ENCODE measurements around the gene DOCK1.

DOCK1 gene

DNA sequence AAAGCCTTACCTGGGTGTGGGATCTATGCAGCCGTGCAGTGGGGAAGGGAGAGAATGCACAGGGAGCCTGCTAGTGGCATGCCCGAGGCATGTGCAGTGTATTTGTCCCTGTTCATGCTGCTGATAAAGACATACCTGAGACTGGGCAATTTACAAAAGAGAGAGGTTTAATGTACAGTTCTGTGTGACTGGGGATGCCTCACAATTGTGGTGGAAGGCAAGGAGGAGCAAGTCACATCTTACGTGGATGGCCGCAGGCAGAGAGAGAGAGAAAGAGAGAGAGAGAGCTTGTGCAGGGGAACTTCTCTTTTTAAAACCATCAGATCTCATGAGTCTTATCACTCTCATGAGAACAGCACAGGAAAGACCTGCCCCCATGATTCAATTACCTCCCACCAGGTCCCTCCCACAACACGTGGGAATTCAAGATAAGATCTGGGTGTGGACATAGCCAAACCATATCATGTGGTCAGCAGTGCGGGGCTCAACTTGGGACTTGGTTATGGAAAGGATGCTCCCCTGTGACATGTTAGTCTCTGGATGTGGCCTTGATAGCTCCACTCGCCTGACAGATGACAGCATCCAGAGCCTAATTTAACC is 128.9 kb downstream of the DOCK1 start:
- TF ChIP-seq, protein P1, sequence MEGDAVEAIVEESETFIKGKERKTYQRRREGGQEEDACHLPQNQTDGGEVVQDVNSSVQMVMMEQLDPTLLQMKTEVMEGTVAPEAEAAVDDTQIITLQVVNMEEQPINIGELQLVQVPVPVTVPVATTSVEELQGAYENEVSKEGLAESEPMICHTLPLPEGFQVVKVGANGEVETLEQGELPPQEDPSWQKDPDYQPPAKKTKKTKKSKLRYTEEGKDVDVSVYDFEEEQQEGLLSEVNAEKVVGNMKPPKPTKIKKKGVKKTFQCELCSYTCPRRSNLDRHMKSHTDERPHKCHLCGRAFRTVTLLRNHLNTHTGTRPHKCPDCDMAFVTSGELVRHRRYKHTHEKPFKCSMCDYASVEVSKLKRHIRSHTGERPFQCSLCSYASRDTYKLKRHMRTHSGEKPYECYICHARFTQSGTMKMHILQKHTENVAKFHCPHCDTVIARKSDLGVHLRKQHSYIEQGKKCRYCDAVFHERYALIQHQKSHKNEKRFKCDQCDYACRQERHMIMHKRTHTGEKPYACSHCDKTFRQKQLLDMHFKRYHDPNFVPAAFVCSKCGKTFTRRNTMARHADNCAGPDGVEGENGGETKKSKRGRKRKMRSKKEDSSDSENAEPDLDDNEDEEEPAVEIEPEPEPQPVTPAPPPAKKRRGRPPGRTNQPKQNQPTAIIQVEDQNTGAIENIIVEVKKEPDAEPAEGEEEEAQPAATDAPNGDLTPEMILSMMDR (conservative IDR thresholded peaks at IDR 0.05) = no peak
- no peak overlapping the region for H3K27ac ChIP-seq

DNA sequence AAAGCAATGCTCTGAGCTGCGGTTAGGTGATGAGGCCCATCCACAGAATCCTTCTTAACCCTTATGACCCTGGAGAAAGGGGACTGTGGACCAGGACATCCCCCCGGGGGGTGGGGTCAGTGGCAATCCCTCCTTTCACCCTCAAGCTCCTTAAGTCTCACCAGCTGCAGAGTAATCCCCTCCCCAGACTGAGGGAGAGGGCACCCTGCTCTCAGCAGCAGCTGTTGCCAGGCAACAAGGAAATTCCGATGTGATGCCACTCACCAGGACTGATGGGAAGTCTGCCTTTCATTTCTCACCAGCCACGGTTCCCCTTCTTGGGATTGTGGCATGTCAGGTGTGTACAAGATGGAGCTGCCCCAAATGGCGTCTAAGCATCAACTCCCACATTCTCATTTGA is 129.6 kb downstream of the DOCK1 start:
- H3K27ac ChIP-seq = no peak overlapping the region
- TF ChIP-seq, protein P1 (conservative IDR thresholded peaks at IDR 0.05) = no peak

DNA sequence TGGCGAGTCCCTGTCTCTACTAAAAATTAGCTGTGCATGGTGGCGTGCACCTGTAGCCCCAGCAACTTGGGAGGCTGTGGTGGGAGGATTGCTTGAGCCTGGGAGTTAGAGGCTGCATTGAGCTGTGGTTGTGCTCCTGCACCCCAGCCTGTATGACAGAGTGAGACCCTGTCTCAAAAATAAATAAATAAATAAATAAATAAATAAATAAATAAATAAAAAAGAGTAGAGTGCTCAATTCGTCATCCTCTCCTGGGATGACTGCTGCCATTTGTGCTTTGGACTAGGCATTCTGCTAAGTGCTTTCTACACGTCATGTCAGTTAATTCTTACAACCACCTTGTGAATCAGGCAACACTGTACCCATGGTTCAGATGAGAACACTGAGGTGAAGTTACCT is 130.6 kb downstream of the DOCK1 start:
- TF ChIP-seq, protein P1 (conservative IDR thresholded peaks at IDR 0.05) = no peak

DNA sequence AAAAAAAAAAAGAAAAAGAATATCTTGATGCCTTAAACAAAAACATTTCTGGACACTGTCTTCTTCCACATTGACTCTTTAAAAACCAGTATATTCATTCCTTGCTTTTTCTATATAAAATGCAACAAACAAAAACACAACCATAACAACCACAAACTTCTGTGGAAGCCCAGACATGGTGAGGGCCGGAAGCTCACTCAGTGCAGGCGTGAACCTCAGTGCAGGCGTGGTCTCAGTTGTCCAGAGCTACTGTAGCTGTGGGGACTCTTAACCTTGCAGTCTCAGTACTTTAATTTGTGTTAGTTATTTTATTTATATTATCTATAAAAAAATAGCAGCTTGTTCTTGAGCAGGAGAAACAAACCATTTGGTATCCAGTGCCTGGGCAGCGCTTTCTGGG is 131.8 kb downstream of the DOCK1 start:
- no peak overlapping the region for H3K27ac ChIP-seq
- TF ChIP-seq, protein P1 (conservative IDR thresholded peaks at IDR 0.05) = no peak

More for the DNA sequence above, 130.6 kb downstream of the DOCK1 start:
- no peak overlapping the region for H3K27ac ChIP-seq

DNA sequence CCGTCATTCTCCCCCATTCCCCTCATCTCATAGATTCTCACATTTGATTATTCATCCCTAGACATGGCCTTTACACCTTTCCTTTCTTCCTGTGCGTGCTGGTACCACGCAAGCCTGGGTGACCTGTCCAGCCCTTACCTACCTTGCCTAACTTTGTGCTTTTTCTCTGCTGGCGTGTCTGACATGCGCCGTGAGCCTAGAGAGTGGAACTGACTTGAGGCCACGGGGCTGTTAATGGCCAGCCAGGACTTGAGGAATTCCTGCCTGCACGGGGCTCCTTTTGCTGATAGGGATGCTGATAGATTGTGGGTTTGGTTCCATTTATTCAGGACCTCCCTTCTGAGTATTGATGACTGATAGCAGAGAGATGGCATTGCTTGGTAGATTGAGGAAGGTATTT is 134.2 kb downstream of the DOCK1 start:
- H3K27ac ChIP-seq = no peak overlapping the region
- TF ChIP-seq, protein P1 (conservative IDR thresholded peaks at IDR 0.05) = no peak

DNA sequence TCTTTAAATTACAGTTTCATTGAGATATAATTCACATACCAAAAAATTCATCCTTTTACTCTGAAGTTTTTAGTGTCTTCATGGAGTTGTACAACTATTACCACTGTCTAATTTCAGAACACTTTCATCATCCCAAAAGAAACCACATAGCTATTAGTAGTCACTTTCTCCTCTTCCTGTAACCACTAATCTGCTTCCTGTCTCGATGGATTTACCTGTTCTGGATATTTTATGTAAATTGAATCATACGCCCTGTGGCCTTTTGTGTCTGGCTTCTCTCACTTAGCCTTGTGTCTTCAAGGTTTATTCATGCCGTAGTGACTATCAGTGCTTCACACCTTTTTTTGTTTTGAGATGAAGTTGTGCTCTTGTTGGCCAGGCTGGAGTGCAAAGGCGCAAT is 135.5 kb downstream of the DOCK1 start:
- TF ChIP-seq, protein P1 (conservative IDR thresholded peaks at IDR 0.05) = no peak
- no peak overlapping the region for H3K27ac ChIP-seq

DNA sequence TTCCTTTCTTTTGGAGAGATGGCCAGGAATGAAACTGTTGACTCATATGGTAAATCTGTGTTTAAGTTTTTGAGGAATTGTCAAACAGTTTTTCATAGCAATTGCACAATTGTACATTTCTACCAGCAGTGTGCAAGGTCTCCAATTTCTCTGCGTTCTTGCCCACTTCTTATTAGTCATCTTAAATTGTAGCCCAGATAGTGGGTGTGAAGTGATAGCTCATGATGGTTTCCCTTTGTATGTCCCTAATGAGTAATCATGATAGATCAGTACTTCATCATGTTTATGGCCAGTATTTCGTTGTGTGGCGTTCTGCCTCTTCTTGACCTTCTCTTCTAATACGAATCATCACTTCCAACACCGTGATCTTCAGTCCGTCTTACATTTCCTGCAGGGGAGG is 136.3 kb downstream of the DOCK1 start:
- TF ChIP-seq, protein P1 (conservative IDR thresholded peaks at IDR 0.05) = no peak
- no peak overlapping the region for H3K27ac ChIP-seq

Data from VCaP (cell line).